ENCODE results near the gene PARN.
"Not testable (repeated sequence)": the region's sequence is repeated elsewhere in the genome, so short reads cannot be mapped to it uniquely, and the experiment has no call there.

PARN gene

DNA sequence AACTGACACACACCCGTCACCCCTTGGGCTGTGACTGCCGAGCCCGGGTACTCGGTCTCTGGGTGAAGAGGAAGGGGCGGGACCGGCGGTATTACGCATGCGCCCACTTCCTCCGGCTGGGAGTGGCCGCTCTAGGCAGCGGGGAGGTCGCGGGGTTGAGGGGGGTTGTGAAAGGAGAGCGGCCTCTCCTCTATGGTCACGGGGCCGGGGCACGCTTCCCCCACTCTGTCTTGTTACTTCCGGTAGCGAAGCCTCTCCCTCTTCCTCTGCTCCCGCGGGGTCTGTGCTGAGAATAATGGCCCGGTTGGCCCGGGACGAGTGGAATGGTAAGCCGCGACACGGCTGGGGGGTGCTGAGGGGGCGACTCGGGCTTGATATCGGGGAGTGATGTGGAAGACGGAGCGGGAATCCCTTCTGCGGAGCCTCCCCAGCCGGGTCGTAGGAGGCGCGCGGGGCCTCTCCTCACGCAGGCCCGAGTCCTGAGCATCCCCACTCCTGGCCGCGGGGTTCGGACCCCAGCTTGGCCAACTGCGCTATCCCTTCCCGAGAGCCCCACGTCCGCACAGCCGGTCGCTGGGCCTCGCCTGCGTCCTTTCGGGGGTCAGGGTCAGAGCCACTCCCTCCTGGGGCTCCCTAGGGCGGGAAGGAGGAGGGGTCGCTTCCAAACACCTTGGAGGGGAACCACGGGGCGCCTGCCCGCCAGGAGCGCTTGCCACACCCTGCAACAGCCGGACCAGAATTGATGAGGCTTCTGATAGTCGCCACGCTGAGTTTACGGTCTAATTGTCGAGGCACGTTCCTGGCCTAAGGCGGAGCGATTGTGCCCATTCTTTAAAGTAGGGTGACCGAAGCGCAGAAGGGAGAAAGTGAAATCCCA is 2.9 kb upstream of the PARN start, which contains the start of gene BFAR:
TSS of gene BFAR (plus strand) at position 259 of the 877 bp plus-strand sequence. CDS start 11,396 bp downstream, outside the sequence.
- DNase-seq (ENCODE audit: low read depth, low spot score), result peak; percentile 99

DNA sequence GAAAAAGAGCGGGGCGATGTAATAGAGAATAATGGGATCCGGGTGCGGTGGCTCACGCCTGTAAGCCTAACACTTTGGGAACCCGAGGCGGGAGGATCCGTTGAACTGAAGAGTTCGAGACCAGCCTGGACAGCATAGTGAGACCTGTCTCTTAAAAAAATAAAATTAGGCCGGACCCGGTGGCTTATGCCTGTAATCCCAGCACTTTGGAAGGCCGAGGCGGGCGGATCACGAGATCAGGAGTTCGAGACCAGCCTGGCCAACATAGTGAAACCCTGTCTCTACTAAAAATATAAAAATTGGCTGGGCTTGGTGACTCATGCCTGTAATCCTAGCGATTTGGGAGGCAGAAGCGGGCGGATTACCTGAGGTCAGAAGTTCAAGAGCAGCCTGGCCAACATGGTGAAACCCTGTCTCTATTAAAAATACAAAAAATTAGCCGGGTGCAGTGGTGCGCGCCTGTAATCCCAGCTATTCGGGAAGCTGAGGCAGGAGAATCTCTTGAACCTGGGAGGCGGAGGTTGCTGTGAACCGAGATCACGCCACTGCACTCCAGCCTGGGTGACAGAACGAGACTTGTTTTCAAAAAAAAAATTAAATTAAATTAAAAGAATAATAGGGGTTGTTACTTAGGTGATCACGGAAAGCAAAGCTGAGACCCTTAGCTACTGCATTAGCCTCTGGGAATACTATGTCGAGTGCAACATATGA is 715 bp upstream of the PARN start:
- not testable (repeated sequence) for DNase-seq (ENCODE audit: low read depth, low spot score)

DNA sequence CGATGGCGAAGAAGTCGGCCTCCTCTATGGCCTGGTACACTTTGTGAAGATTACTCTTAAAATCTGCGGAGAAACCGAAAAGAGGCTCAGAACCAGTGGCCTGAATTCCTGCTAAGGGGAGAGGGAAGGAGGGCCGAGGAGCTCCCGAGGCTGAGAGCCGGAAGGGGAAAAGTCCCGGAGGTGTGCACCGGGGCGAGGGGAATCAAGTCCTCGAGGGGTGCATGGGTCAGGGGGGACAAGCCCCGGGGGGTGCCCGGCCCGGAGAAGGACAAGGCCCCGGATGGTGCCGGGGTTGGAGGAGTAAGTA is 495 bp downstream of the PARN start:
- DNase-seq (ENCODE audit: low read depth, low spot score), result no peak

DNA sequence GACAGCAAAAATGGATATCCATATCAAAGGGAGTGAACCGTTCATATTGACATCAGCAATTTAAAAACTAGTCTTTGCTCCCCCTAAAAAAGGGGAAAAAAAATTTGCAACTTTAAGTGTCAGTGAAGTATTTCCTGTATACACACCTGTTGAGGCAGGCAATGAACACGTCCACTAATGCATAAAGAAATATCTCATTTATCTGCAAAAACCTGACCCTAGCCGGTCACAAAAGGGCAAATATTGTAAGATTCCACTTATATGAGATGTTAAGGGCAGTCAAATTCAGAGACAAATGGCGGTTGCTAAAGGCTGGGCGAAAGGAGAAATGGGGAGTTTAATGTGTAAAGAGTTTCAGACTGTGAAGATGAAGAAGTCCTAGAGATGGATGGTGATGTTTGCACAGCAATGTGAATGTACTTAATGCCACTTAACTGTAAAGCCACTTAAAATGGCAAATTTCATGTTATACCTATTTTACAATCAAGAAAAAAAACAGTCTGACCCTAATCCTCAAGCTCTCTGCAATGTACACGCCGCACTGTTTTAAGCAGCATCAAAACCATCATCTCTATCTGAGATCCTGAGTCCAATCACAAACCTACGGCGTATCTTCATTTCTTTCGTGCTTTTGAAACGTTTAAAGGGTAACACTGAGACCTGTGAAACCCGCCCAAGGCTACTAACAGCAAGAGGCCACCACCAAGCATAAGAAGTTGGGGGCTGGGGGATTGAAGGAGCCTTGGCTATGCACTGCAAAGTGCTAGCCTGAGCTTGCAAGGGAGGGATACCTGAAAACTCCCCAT is 1.1 kb downstream of the PARN start:
- peak; percentile 54 for DNase-seq (ENCODE audit: low read depth, low spot score)

DNA sequence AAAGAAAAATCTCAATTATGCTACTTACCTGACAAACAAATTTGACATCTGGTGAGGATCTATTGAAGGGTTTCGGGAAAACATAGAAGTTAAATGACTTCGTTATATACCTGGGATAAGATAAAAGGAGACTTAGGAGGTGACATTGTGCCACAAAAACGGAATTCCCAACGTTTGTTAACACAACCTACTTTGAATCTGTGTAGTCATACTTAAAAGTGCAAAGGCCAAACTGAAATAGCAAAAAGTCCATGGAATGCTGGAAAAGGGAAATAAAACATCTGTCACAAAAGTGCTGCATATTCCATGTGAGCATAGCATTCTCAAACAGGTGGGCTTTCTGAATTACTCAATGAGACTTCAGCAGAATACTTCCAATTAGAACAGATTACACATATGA is 3.0 kb downstream of the PARN start:
- DNase-seq (ENCODE audit: low read depth, low spot score), result no peak

DNA sequence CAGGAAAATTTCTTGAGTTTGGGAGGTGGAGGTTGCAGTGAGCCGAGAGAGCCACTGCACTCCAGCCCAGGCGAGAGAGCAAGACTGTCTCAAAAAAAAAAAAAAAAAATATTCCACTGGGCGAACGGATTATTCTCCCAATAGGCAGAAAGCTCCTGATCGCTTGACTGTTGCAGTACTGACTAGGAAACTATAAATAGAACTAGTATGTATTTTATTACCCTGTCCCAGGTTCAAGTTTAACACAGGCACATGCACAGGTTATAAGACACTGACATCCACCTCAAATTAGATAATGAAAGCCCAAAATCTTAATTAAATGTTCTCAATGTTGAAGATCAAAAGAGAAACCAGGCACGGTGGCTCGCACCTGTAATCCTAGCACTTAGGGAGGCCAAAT is 11.5 kb downstream of the PARN start:
- no peak for DNase-seq (ENCODE audit: low read depth, low spot score)

DNA sequence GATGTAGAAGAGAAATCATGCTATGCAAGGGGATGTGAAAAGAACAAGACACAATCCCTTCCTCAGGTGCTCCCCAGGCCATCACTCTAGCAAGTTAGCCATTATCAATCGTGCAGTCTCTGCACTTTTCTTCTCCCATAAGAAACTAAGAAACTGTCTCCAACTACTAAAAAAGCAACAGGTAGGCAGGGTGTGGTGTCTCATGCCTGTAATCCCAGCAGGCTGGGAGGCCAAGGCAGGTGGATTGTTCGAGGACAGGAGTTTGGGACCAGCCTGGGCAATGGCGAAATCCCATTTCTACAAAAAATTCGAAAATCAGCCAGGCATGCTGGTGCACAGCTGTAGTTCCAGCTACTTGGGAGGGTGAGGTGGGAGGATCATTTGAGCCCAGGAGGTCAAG is 13.8 kb downstream of the PARN start:
- no peak for DNase-seq (ENCODE audit: low read depth, low spot score)

DNA sequence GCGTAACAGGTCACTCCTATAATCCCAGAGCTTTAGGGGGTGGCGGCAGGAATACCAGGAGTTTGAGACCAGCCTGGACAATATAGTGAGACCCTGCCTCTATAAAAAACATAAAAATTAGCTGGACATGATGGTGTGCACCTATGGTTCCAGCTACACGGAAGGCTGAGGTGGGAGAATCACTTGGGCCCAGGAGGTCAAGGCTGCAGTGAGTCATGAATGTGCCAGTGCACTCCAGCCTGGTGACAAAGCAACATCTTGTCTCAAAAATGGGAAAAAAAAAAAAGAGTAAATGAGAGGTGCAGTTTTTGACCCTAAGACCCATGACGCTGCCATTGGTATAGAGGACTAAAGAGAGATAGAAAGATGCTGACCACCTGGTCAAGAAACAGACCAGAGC is 16.1 kb downstream of the PARN start:
- DNase-seq (ENCODE audit: low read depth, low spot score), result no peak

DNA sequence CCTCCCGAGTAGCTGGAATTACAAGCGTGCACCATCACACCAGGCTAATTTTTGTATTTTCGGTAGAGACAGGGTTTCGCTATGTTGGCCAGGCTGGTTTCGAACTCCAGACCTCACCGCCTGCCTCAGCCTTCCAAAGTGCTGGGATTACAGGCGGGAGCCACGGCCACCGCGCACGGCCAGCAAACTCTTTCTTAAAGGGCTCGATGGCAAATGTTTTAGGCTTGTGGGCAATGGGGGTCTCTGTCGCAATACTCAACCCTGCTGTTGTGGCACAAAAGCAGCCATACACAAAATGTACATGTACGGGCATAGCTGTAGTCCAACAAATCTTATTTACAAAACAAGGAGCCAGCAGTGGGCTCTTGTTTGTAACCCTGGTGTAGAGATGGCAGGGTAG is 18.4 kb downstream of the PARN start:
- DNase-seq (ENCODE audit: low read depth, low spot score), result no peak

DNA sequence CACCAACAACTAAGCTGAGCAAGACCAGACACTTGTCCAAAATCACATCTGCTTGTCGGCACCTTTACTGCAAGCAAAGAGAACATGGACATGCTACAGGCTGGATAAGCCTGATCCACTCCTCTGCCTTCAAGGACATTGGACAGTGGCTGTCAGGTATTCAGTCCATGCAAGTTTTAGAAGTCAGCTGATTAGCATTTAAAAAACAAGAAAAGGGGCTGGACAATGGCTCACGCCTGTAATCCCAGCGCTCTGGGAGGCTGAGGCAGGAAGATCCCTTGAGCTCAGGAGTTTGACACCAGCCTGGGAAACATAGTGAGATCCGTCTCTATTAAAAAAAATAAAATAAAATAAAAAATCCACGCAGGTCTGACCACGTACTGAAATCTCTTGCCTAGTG is 20.3 kb downstream of the PARN start:
- peak; percentile 15 for DNase-seq (ENCODE audit: low read depth, low spot score)

DNA sequence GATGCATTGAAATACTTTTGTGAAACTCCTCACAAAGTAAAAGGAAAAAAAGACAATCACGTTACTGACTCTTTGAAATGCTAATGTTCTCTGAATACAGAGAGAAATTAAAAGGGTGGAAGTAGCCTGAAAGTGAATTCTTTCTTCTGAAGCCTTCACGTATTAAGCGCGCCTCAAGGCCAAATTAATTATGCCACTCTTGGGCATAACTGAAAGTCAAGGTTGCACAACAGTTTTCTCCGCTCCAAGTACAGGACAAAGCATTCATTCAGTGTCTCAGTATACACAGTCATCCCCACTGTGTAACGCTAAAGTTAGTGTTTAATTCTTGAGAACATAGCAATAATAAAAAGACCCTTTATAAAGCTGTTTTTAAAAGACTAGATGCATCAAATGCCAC is 21.5 kb downstream of the PARN start:
- DNase-seq (ENCODE audit: low read depth, low spot score), result no peak

DNA sequence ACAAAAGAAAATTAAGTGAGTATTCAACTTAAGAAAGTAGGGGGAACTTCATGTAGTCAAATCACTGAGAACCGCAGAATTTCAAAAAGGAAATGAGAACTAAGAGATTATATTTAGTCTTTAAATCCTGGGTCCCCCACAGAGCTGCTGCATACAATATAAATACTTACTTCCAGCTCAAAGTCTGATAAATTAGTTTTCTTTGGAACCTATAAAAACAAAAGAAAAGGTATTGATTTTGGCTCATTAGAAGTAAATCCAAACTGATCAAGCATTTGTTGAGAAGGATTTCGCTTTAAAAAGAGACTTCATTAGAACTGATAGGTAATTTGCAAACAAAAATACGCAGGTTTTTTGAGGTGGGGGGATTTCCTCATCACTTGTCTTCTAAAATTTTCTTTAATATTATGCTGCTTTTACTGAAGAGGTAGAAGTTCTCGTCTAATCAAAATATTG is 21.9 kb downstream of the PARN start:
- no peak for DNase-seq (ENCODE audit: low read depth, low spot score)

DNA sequence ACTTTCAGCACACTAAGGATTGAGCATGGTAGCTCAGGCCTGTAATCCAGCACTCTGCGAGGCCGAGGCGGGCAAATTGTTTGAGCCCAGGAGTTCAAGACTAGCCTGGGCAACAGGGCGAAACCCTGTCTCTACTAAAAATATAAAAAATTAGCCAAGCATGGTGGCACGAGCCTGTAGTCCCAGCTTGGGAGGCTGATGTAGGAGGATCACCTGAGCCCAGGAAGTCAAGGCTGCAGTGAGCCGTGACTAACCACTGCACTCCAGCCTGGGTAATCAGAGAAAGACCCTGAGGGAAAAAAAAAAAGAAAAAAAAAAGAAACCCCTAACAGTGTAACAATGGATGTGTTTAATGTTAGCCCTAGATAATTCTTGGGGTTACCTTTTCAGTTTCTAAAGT is 24.0 kb downstream of the PARN start:
- no peak for DNase-seq (ENCODE audit: low read depth, low spot score)

DNA sequence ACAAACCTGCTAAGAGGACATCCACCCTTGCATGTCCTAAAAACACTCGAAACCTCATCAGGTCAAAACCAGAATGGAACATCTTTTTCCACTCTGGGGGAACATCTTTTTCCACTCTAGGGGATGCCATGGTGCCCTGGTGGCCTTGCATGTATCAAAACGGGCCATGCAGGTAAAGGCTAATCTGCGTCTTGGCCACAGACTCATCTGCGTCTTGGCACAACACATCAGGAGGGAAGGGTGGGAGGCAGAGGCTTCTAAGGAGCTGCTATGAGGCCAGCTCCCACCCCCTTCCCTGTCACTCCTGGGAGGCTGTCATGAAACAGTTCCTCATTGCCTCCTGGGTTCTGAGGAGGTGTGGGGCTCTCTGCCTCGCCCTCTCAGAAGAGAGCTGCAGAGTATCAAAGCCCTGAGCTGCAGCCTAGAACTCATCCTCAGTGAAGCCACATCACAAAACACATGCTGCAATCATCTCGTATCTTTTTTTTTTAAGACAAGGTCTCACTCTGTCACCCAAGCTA is 27.6 kb downstream of the PARN start:
- DNase-seq (ENCODE audit: low read depth, low spot score), result no peak

DNA sequence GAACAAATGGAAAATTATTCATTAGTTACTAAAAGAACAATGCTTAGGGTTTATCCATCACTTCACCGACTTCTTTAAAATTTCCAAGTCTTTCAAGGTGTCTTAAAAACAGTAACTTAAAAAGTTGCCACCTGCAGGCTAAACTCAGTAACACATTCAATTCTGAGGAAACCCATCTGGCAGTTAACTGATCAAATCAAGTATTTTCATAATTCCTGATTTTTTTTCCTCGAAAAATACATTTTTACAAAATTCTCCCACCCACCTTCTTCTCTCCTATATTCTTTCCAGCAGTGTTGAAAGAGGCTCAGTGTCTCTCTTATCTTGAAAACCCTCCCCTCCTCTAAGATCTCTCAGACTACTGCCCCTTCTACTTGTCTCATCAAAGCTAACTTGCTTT is 29.9 kb downstream of the PARN start:
- no peak for DNase-seq (ENCODE audit: low read depth, low spot score)

DNA sequence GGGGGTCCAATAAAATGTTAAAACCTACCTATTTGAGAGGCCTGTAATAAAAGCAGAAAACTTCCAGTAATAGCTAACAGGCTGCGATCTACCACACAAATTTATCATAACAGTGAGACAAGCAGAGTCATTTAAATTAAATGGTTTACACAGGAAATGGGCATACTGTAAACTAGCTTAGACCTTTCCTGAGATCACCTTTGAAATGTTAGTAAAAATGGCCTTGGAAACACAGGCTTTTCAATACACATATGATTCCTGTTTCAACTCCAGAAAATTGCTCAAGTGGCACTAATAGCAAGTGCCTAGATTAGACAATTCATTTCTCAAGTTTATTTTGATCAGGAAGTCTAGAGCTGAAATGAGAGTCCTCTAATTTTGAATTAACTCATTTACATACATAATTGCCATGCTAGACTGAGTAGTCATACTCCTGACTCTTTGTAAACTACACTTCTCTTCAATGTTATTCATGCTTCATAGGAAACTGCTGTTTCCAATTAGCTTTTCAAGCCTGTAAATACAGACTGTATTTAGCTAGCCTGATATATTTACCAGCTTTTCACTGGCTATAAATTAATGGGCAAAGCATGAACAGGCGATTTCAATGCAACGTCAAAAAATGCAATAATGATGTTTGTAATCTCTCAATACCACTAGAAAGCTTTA is 43.3 kb downstream of the PARN start:
- no peak for DNase-seq (ENCODE audit: low read depth, low spot score)

DNA sequence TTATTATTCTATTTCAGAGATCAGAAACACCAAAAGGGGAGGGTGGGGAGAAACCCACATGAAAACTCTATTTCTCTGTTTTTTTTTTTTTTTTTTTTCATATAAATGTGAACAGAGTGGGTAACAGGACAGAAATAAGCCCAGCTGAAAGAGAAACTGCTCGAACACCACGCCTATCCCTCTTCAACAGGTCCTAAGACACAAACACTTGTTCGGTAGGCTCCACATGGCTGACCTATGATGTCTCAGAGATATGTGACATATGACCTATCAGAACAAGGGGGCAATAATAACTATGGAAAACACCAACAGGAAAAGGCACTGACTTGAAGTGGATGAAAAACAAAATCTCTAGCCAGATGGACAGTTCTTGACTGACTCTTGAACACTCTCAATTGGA is 44.8 kb downstream of the PARN start:
- no peak for DNase-seq (ENCODE audit: low read depth, low spot score)

DNA sequence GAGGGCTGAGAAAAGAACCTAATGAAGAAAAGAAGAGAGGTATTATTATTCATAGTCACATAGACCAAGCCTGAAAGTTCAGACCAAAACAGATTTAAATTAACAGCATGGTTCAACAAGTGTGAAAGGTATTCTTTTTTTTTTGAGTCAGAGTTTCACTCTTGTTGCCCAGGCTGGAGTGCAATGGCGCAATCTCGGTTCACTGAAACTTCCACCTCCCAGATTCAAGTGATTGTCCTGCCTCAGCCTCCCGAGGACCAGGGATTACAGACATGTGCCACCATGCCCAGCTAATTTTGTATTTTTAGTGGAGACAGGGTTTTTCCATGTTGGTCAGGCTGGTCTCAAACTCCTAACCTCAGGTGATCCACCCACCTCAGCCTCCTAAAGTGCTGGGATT is 49.1 kb downstream of the PARN start:
- not testable (repeated sequence) for DNase-seq (ENCODE audit: low read depth, low spot score)

DNA sequence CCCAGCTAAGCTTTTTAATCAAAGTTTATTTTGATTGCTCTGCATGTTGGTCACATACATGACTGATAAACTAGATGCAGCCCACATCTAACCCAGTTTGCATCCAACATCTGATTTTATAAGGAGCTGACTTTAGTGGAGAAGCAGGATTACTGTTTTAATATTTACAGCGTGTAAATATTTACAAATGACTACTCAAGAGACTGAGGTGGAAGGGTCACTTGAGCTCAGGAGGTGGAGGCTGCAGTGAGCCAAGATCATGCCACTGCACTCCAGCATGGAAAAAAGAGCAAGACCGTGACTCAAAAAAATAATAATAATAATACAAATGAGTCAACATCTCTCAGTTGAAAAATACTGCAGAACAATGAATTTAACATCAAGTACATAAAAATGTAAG is 50.8 kb downstream of the PARN start:
- DNase-seq (ENCODE audit: low read depth, low spot score), result no peak

DNA sequence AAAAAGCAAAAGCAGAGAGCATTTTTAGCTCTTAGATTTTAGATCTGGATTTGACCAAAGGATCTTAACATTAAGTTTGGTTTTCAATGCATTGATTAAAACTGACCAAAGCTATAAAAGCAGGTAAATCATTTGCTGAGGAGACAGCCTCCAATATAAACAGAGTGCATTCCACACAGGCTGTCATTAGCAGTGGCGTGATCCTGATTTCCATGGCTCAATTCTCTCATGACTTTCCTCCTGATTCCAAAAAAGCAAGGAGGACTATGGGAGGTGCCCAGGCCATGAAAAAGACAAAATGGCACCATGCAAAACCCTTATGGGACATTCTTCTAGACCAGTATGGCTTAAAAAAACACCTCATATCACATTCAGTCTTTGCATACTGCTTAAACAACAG is 53.5 kb downstream of the PARN start:
- no peak for DNase-seq (ENCODE audit: low read depth, low spot score)

DNA sequence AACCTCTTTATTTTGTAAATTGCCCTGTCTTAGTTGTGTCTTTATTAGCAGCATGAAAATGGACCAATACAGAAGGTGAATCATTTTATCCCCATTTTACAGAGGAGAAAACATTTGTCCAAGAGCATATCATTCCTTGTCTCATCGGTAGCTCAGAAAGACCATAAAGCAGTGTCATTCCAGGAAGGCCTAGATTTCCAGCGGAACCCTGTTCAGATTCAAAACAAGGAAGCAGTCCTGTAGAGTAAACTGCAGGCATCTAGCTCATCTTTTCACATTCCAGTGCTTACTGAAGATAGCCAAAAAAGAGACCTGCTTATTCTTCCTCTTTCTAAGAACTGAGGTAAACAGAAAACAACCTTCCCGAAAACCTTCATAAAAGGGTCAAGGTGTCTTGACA is 54.0 kb downstream of the PARN start:
- DNase-seq (ENCODE audit: low read depth, low spot score), result no peak
